Vagina (tissue), 2 donors: ENCODE results near the gene COBL.

Source experiments
- CTCF ChIP-seq, 3 experiments: fragments of 450-650 bp in 2 of 3; fragments of 200-600 bp in 1 of 3; sonication (generic) in 1 of 3; IDR thresholded peaks; one replicate each; pipeline ENCODE4 v1.5.1; 2017 to 2019; ENCODE audit warnings: antibody characterized with exemption in 3 of 3, mild to moderate bottlenecking in 2 of 3, moderate library complexity in 2 of 3
- POLR2A ChIP-seq, 2 donors: fragments of 450-650 bp; IDR thresholded peaks; one replicate each; pipeline ENCODE4 v1.6.1; 2017; ENCODE audit warnings: antibody characterized with exemption in 2 of 2, mild to moderate bottlenecking in 2 of 2, moderate library complexity in 2 of 2

DNA sequence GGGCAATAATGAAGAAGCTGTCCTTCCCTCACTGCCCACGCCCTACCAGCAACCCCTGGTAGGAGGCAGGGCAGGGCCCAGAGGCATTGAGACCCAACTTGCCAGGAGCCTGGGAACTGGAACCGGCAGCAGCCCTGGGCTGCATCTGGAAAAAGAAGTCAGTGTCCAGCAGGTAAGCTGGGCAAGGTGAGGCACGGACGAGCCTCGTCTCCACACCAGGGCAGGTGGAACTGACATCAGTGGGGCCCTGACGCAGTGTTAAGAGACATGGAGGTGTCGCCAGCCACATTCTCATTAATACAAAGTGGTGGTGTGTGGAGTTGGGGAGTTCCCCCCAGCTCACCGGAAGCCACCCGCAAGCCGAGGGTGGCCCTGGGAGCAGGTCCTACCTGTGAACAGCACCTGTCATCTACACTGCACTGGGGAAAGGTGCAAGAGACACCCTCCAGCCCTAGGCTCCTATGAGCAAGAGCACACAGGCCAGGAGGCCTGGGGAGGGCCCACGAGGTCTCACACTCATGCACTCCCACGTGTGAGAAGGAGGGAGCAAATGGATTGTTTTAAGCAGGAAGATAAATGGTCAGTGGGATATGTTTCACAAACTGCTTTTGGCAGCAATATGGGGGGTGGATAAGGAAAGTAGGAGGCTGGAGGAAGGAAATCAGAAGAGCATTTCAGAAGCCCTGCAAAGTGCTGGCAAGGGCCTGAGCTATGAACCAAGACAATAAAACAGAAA, 53.6 kb downstream of the COBL start:
- no peak for TF ChIP-seq CTCF (IDR thresholded peaks at IDR 0.05)
- TF ChIP-seq POLR2A (IDR thresholded peaks at IDR 0.05) = no peak
